Endodermal cell (in vitro differentiated cells): Measurements from ENCODE around the gene ANKFN1. TPM values are rescaled to one million over a fixed set of nuclear protein-coding genes. Genes with fewer than 3 reads are reported as not detected.

Experiments used
- DNase-seq: peaks from one replicate; pipeline ENCODE4 v3.0.0-alpha.2; 2017
- H3K27ac ChIP-seq: 2 replicates; pipeline ENCODE4 v1.5.1; 2013; ENCODE audit warnings: mild to moderate bottlenecking, low read depth, low read length, moderate library complexity
- H3K27me3 ChIP-seq: 2 replicates; pipeline ENCODE4 v1.6.1; 2013; ENCODE audit warnings: mild to moderate bottlenecking, low read length, moderate library complexity; ENCODE audit not compliant: insufficient read depth, control insufficient read depth, poor library complexity, severe bottlenecking
- H3K36me3 ChIP-seq: 2 replicates; pipeline ENCODE4 v1.7.0; 2013; ENCODE audit warnings: mild to moderate bottlenecking, low read length, moderate library complexity; ENCODE audit not compliant: control insufficient read depth, insufficient read depth
- H3K4me1 ChIP-seq: one replicate; pipeline ENCODE4 v1.7.0; 2013; ENCODE audit warnings: low read length; ENCODE audit not compliant: control insufficient read depth, insufficient read depth
- H3K4me3 ChIP-seq: 2 replicates; pipeline ENCODE4 v1.5.1; 2013; ENCODE audit warnings: mild to moderate bottlenecking, low read length, moderate library complexity
- H3K9ac ChIP-seq: 2 replicates; pipeline ENCODE4 v1.6.1; 2013; ENCODE audit warnings: mild to moderate bottlenecking, low read length, moderate library complexity; ENCODE audit not compliant: poor library complexity, severe bottlenecking; ENCODE audit errors: extremely low read depth
- H3K9me3 ChIP-seq: 2 replicates; pipeline ENCODE4 v1.6.1; 2013; ENCODE audit warnings: mild to moderate bottlenecking, low read length, moderate library complexity; ENCODE audit not compliant: control insufficient read depth
- H3K27ac Mint-ChIP-seq: 2 replicates; pipeline ENCODE4 v1.8.0; 2020; ENCODE audit warnings: mixed read lengths
- H3K27me3 Mint-ChIP-seq: 2 replicates; pipeline ENCODE4 v1.8.0; 2021; ENCODE audit warnings: mild to moderate bottlenecking, mixed read lengths; ENCODE audit not compliant: insufficient read depth
- H3K36me3 Mint-ChIP-seq: 2 replicates; pipeline ENCODE4 v1.8.0; 2020; ENCODE audit warnings: low read depth, mixed read lengths
- H3K4me1 Mint-ChIP-seq: 2 replicates; pipeline ENCODE4 v1.8.0; 2020; ENCODE audit warnings: mixed read lengths
- H3K4me3 Mint-ChIP-seq: 2 replicates; pipeline ENCODE4 v1.8.0; 2020; ENCODE audit warnings: mild to moderate bottlenecking, moderate library complexity, mixed read lengths
- H3K9me3 Mint-ChIP-seq: 2 replicates; pipeline ENCODE4 v1.8.0; 2020; ENCODE audit warnings: mild to moderate bottlenecking, mixed read lengths
- CTCF ChIP-seq: fragments of 200-600 bp; sonication (generic); conservative IDR thresholded peaks from 2 replicates; pipeline ENCODE4 v1.5.0; 2021; ENCODE audit warnings: antibody characterized with exemption, mild to moderate bottlenecking
- WGBS, 2 experiments: methylation state at CpG; one replicate each; pipeline versions ENCODE4 v1.1.5 to v1.1.7; 2013; ENCODE audit warnings: missing lambda C conversion rate in 2 of 2, mixed read lengths in 1 of 2; ENCODE audit not compliant: insufficient coverage in 1 of 2, insufficient read length in 1 of 2; 5-methylcytosine and 5-hydroxymethylcytosine counted together
- total RNA-seq, 2 donors: library from RNA; stranded (reverse); fragmentation: NEBNext Ultra II Directional in 1 of 2; extraction: Animal tissue kit (Norgen Biotek cat#: 25700) in 1 of 2; gene quantifications; 2 replicates in 1 of 2; 3 replicates in 1 of 2; pipeline ENCODE4 v1.2.1, GENCODE V29; 2021

Gene ANKFN1
- total RNA-seq, 2 donors from 2014 or later: not detected

DNA sequence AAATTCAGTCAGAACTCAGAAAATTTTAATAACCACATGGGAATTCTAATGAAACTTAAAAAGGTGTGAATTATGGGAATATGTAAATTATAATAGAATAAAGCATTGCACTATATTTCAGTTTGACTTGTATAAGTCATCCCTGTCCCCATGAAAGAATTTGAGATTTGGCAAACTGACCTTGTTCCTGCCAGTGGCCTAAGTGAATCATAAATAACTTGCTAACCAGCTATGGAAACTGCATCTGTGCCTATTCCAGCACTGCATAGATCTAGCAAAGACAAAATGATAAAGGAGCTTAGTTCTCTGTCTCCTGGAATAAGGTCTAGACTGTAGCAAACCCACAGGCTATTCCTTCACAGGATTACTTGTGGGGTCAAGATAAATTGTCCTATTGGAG, 333.5 kb downstream of the ANKFN1 start:
- Mint-ChIP-seq H3K9me3 (no peaks in the 10 kb centered on the region), H3K27ac (no peak overlapping the region), H3K36me3 (no peaks in the 10 kb centered on the region), H3K4me1 (no peaks in the 10 kb centered on the region), H3K27me3 (peaks cover 6% of the 10 kb centered on the region), H3K4me3 (no peak overlapping the region)
- H3K36me3 ChIP-seq: no peaks in the 10 kb centered on the region
- TF ChIP-seq CTCF: no peak
- no peak overlapping the region for H3K27ac ChIP-seq
- H3K4me3 ChIP-seq: no peak overlapping the region
- no peaks in the 10 kb centered on the region for H3K27me3 ChIP-seq
- peaks cover 7% of the 10 kb centered on the region for H3K4me1 ChIP-seq
- H3K9me3 ChIP-seq: no peaks in the 10 kb centered on the region
- DNase-seq: no peak
- H3K9ac ChIP-seq: no peak overlapping the region

GRCh38 chr17:56488800-56489199, 335.5 kb downstream of the ANKFN1 start:
- peaks cover 7% of the 10 kb centered on the region for H3K4me1 ChIP-seq
- no peak for TF ChIP-seq CTCF
- no peaks in the 10 kb centered on the region for H3K9me3 ChIP-seq
- 97 to 100% methylated on average over 2 of the region's 2 CpGs for WGBS, 2 experiments
- no peaks in the 10 kb centered on the region for H3K9me3 Mint-ChIP-seq
- no peak overlapping the region for H3K27ac ChIP-seq
- peaks cover 6% of the 10 kb centered on the region for H3K27me3 Mint-ChIP-seq
- H3K4me3 ChIP-seq: no peak overlapping the region
- no peaks in the 10 kb centered on the region for H3K4me1 Mint-ChIP-seq
- no peaks in the 10 kb centered on the region for H3K36me3 Mint-ChIP-seq
- no peaks in the 10 kb centered on the region for H3K36me3 ChIP-seq
- H3K27me3 ChIP-seq: no peaks in the 10 kb centered on the region
- no peak overlapping the region for H3K27ac Mint-ChIP-seq
- no peak overlapping the region for H3K9ac ChIP-seq
- H3K4me3 Mint-ChIP-seq: no peak overlapping the region
- no peak for DNase-seq

GRCh38 chr17:56489980-56490379, 336.7 kb downstream of the ANKFN1 start:
- Histone ChIP-seq H3K27ac (no peak overlapping the region), H3K36me3 (no peaks in the 10 kb centered on the region), H3K27me3 (no peaks in the 10 kb centered on the region), H3K9ac (no peak overlapping the region), H3K4me1 (peaks cover 7% of the 10 kb centered on the region), H3K9me3 (no peaks in the 10 kb centered on the region), H3K4me3 (no peak overlapping the region)
- TF ChIP-seq CTCF: no peak
- no peak for DNase-seq
- 90 to 92% methylated on average over 1 of the region's 2 CpGs for WGBS, 2 experiments
- no peaks in the 10 kb centered on the region for H3K4me1 Mint-ChIP-seq
- H3K36me3 Mint-ChIP-seq: no peaks in the 10 kb centered on the region
- peaks cover 6% of the 10 kb centered on the region for H3K27me3 Mint-ChIP-seq
- no peaks in the 10 kb centered on the region for H3K9me3 Mint-ChIP-seq
- H3K4me3 Mint-ChIP-seq: no peak overlapping the region
- H3K27ac Mint-ChIP-seq: no peak overlapping the region
